ENCODE measurements around the gene PRRC2A. TPM values are rescaled to one million over a fixed set of nuclear protein-coding genes. Genes with fewer than 3 reads are reported as not detected.

The PRRC2A gene
- total RNA-seq, 2 experiments from 2014 or later = 206 to 215 TPM

DNA sequence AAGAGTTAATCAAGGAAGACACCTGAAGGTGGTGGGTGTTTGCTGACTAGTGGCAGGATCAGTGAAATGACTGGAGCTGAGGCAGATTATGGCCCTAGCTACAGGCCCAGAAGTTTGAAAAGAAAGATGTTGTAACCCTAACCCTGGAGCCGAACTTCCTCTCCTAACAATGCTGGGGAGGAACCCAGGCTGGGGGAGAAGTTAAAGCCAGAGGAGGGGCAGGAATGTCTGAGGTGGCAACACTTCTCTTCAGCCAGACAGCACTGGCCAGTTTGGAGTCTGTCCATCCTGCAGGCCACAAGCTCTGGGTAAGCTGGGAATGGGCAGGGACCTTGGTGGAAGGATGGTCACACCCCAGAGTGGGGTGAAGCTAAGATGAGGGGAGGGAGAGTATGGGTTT lies 34.5 kb upstream of the PRRC2A start, which contains the start of gene LST1:
Gene LST1, plus strand, starts transcription at position 270 of the 400 bp plus-strand sequence. CDS start 1,023 bp downstream, outside the sequence.
- DNase-seq (peak in 2 of 14 experiments; percentile 40 to 47), ATAC-seq (ENCODE audit: poor library complexity) (no peak)
- H3K36me3 Mint-ChIP-seq (ENCODE audit: low read depth) = peaks cover 20% of the 10 kb centered on the region
- Histone ChIP-seq H3K36me3 (ENCODE audit: insufficient read depth, low read length) (peaks cover 5% of the 10 kb centered on the region), H3K4me1 (ENCODE audit: insufficient read depth, low read length) (peaks cover 78% of the 10 kb centered on the region), H3K27ac (ENCODE audit: low read depth in 1 of 2, low read length in 2 of 2) (peak within 1 kb of the TSS; percentile 75 to 95), H3K27me3 (ENCODE audit: control insufficient read depth in 1 of 2, insufficient read depth in 2 of 2, low read length in 2 of 2) (no peaks in the 10 kb centered on the region), H3K4me3 (ENCODE audit: low read length) (peak within 1 kb of the TSS; percentile 32), H3K9me3 (ENCODE audit: control insufficient read depth in 1 of 2, insufficient read depth in 1 of 2, low read length in 2 of 2) (no peaks in the 10 kb centered on the region)
- ChIA-PET POLR2A (interaction anchor here (1.5 to 34.9 kb wide), 5 partner anchors 0 to 67 kb away, joined by 4 to 1160 read pairs (median 220); partner anchors contain the start of genes ATP6V1G2, BAG6, DDX39B and LST1), CTCF (interaction anchor here (0.9 to 16.9 kb wide), 6 partner anchors 9 to 67 kb away, joined by 3 to 353 read pairs (median 6); partner anchors contain the start of gene NCR3)
- peak within 1 kb of the TSS; percentile 85 for H3K27ac Mint-ChIP-seq
- no peaks in the 10 kb centered on the region for H3K9me3 Mint-ChIP-seq
- peak within 1 kb of the TSS; percentile 80 for H3K4me3 Mint-ChIP-seq
- intact Hi-C loops (cut with DNase I, micrococcal nuclease) = loop anchor here in 1 of 2 experiments (10.0 kb wide), 1 partner anchor 249 kb away; no protein-coding TSS in a partner anchor
- peaks cover 78% of the 10 kb centered on the region for H3K4me1 Mint-ChIP-seq (ENCODE audit: low read depth)
- TF ChIP-seq, protein P1, sequence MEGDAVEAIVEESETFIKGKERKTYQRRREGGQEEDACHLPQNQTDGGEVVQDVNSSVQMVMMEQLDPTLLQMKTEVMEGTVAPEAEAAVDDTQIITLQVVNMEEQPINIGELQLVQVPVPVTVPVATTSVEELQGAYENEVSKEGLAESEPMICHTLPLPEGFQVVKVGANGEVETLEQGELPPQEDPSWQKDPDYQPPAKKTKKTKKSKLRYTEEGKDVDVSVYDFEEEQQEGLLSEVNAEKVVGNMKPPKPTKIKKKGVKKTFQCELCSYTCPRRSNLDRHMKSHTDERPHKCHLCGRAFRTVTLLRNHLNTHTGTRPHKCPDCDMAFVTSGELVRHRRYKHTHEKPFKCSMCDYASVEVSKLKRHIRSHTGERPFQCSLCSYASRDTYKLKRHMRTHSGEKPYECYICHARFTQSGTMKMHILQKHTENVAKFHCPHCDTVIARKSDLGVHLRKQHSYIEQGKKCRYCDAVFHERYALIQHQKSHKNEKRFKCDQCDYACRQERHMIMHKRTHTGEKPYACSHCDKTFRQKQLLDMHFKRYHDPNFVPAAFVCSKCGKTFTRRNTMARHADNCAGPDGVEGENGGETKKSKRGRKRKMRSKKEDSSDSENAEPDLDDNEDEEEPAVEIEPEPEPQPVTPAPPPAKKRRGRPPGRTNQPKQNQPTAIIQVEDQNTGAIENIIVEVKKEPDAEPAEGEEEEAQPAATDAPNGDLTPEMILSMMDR (IDR thresholded peaks at IDR 0.05) = no peak
- no peaks in the 10 kb centered on the region for H3K27me3 Mint-ChIP-seq

DNA sequence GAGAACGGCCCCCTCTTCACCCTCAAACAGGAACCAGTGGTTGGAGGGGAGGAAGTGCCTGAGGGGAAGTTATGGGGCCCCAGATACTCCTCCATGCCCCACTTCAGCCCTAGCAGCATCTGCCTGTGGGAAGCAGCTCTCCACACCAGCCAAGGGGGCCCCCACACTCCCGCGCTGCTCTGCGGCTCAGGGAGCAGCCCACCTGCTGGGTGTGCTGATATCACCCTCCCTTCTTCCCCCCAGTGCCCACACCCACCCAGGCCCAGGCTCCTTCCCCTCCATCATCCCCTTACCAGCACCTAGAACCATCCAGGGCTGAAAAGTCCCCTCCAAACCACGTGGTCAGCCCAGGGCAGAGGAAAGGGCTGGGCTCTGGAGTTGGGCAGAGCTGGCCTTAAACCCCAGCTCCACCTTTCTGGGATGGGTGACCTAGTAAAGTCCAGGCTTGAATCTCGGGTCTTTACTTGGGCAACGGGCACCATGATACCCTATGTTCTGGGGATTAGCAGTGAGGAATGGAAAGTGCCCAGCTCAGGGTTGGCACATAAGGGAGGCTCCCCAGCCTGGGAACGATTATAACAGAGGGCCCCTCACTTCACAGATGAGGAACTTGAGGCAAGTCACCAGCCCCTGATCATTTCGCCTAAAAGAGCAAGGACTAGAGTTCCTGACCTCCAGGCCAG lies 33.8 kb upstream of the PRRC2A start:
- ChIA-PET POLR2A (interaction anchor here (1.0 to 34.9 kb wide), 6 partner anchors 1 to 66 kb away, joined by 4 to 1160 read pairs (median 163); partner anchors contain the start of genes ATP6V1G2, BAG6, DDX39B and LST1), CTCF (interaction anchor here (0.9 to 16.9 kb wide), 5 partner anchors 9 to 67 kb away, joined by 3 to 353 read pairs (median 3); partner anchors contain the start of gene NCR3)
- no peaks in the 10 kb centered on the region for H3K27me3 ChIP-seq (ENCODE audit: control insufficient read depth in 1 of 2, insufficient read depth in 2 of 2, low read length in 2 of 2)
- H3K36me3 ChIP-seq (ENCODE audit: insufficient read depth, low read length) = no peaks in the 10 kb centered on the region
- Mint-ChIP-seq H3K4me1 (ENCODE audit: low read depth) (peaks cover 77% of the 10 kb centered on the region), H3K27ac (peak overlapping the region; percentile 85), H3K9me3 (no peaks in the 10 kb centered on the region), H3K27me3 (no peaks in the 10 kb centered on the region), H3K36me3 (ENCODE audit: low read depth) (peaks cover 13% of the 10 kb centered on the region), H3K4me3 (peak overlapping the region; percentile 80)
- ATAC-seq (ENCODE audit: poor library complexity) = peak; percentile 20
- no peaks in the 10 kb centered on the region for H3K9me3 ChIP-seq (ENCODE audit: control insufficient read depth in 1 of 2, insufficient read depth in 1 of 2, low read length in 2 of 2)
- H3K4me1 ChIP-seq (ENCODE audit: insufficient read depth, low read length) = peaks cover 78% of the 10 kb centered on the region
- DNase-seq = peak in 4 of 14 experiments; percentile 46 to 75 (median 68)
- TF ChIP-seq, protein P1 (IDR thresholded peaks at IDR 0.05) = no peak
- peak overlapping the region; percentile 75 to 95 for H3K27ac ChIP-seq (ENCODE audit: low read depth in 1 of 2, low read length in 2 of 2)
- H3K4me3 ChIP-seq (ENCODE audit: low read length) = peak overlapping the region; percentile 32
- intact Hi-C loops (cut with DNase I, micrococcal nuclease) = loop anchor here in 1 of 2 experiments (10.0 kb wide), 1 partner anchor 248 kb away; no protein-coding TSS in a partner anchor

Data from CD4-positive, alpha-beta T cell (primary cell).